Measurements from ENCODE around the gene CCT8.
"Not testable (repeated sequence)": the region's sequence is repeated elsewhere in the genome, so short reads cannot be mapped to it uniquely, and the experiment has no call there.

The CCT8 gene

GRCh38 chr21:29018540-29018939 lies 54.9 kb downstream of the CCT8 start:
- DNase-seq (ENCODE audit: low spot score) (no peak), FAIRE-seq (no peak)

- FAIRE-seq (no peak), DNase-seq (ENCODE audit: low spot score) (no peak)
Observed at GRCh38 chr21:29017639-29018237, 55.7 kb downstream of the CCT8 start.

DNA sequence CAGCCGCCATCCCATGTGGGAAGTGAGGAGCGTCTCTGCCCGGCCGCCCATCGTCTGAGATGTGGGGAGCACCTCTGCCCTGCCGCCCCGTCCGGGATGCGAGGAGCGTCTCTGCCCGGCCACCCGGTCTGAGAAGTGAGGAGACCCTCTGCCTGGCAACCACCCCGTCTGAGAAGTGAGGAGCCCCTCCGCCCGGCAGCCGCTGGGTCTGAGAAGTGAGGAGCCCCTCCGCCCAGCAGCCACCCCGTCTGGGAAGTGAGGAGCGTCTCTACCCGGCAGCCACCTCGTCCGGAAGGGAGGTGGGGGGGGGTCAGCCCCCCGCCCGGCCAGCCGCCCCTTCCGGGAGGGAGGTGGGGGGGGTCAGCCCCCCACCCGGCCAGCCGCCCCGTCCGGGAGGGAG lies 62.2 kb downstream of the CCT8 start:
- DNase-seq (ENCODE audit: low spot score); FAIRE-seq: not testable (repeated sequence)

DNA sequence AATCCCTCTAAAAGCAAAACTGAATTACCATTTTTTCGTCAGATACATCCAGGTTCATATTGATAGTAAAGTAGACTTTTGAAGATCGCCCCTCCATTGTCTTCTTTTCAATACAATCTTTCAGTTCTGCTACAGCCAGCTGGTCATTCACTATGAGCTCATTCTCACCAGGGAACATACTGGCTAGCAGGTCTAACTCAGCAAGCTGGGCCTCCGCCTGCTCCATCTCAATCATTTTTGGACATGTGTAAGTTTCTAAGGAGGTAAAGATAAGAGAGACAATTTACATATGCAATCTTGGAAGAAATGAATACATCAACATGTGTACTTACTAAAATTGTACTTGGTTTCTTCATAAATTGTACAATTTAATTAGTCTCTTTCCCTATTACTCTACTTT lies 65.1 kb downstream of the CCT8 start:
- FAIRE-seq, result no peak
- no peak for DNase-seq (ENCODE audit: low spot score)

DNA sequence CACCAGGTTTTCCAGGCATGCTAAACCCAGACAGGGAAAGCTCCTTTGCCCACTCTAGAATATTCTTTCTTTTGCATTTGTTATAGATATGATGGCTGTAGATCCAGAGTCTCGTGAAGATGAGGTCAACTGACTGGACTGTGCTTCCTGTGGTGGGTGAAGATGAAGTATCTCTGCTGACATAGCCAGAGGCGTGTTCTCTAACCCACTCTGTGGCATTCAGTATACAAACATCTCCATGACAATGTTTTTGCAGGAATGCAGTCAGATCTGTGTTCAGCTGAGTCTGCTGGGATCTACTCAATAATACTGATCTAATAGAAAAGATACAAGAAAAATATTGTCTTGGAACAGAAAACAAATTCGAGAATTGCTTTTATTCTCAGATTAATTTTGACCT lies 65.6 kb downstream of the CCT8 start:
- DNase-seq (ENCODE audit: low spot score) (no peak), FAIRE-seq (no peak)

GRCh38 chr21:29007135-29007534 lies 66.3 kb downstream of the CCT8 start:
- FAIRE-seq (peak; percentile 78), DNase-seq (ENCODE audit: low spot score) (no peak)

All from urothelium cell line (cell line).